OCI-LY3 (cell line): ENCODE results near the gene RUNX3.

Experiments
- CTCF ChIP-seq: fragments of 200-600, 300-600 bp; sonication (generic); IDR thresholded peaks from 2 replicates; pipeline ENCODE4 v1.5.1; 2014; ENCODE audit warnings: antibody characterized with exemption, low read length, low read depth
- EZH2phosphoT487 ChIP-seq: fragments of 200-600 bp; shearing (Covaris generic); IDR thresholded peaks from 2 replicates; pipeline ENCODE4 v1.6.1; 2018; ENCODE audit warnings: antibody characterized with exemption, mixed run types, low read depth

- TF ChIP-seq CTCF, result peak; percentile 35
- TF ChIP-seq EZH2phosphoT487, result no peak
These were observed 39.7 kb upstream of the RUNX3 start for GRCh38 chr1:24969596-24970398.
